ENCODE measurements around the gene PATJ.

Gene PATJ

DNA sequence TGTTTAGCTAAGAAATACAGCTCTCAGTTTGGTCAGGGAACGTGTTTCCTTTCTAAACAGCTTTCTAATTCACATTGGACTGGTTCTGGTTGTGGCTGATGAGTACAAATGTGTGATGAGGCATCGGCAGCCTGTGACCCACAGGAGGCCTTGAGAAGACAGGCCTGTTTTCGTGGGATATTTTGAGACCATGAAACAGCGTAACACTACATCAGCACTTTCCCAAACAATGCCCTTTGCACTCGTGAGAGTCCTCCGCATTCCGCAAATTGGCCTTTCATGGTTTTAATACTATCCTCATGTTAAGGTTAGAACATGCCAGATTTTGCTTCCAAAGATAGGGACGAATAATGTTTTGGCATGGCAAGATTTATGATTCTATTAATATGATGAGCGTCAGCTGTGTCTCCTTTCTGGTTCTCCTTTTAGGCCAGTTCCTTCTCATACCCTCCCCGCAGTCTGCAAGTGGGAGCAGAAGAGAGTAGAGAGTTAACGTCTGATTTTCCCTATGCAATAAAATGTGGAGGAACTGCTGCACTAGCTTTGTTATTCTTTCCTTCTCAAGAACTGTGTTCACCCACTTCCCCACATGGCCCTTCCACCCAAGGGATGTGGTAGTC lies 368.0 kb downstream of the PATJ start:
- Histone ChIP-seq H3K4me2 (ENCODE audit: insufficient read depth, low read length) (no peak overlapping the region), H3K4me1 (ENCODE audit: insufficient read depth, low read length) (no peaks in the 10 kb centered on the region), H3K36me3 (ENCODE audit: insufficient read depth, low read length) (no peaks in the 10 kb centered on the region), H4K20me1 (ENCODE audit: insufficient read depth, low read length) (no peaks in the 10 kb centered on the region), H3K9me3 (ENCODE audit: insufficient read depth, low read length, severe bottlenecking) (no peaks in the 10 kb centered on the region), H3K79me2 (ENCODE audit: insufficient read depth, low read length) (no peaks in the 10 kb centered on the region), H3K27me3 (ENCODE audit: insufficient read depth, low read length, poor library complexity) (no peaks in the 10 kb centered on the region), H3K9ac (ENCODE audit: low read depth, low read length) (no peak overlapping the region), H2AFZ (ENCODE audit: low read depth, low read length) (no peak overlapping the region), H3K4me3 (ENCODE audit: low read depth in 1 of 2, low read length in 2 of 2) (no peak overlapping the region), H3K27ac (ENCODE audit: low read length) (no peak overlapping the region)
- TF ChIP-seq, protein P1, sequence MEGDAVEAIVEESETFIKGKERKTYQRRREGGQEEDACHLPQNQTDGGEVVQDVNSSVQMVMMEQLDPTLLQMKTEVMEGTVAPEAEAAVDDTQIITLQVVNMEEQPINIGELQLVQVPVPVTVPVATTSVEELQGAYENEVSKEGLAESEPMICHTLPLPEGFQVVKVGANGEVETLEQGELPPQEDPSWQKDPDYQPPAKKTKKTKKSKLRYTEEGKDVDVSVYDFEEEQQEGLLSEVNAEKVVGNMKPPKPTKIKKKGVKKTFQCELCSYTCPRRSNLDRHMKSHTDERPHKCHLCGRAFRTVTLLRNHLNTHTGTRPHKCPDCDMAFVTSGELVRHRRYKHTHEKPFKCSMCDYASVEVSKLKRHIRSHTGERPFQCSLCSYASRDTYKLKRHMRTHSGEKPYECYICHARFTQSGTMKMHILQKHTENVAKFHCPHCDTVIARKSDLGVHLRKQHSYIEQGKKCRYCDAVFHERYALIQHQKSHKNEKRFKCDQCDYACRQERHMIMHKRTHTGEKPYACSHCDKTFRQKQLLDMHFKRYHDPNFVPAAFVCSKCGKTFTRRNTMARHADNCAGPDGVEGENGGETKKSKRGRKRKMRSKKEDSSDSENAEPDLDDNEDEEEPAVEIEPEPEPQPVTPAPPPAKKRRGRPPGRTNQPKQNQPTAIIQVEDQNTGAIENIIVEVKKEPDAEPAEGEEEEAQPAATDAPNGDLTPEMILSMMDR (IDR thresholded peaks at IDR 0.05; ENCODE audit: borderline replicate concordance, extremely low read depth, low read length, poor library complexity, severe bottlenecking): no peak
- TF ChIP-seq EZH2 (IDR thresholded peaks at IDR 0.05; ENCODE audit: borderline replicate concordance, low read depth, low read length, severe bottlenecking): no peak
- ATAC-seq (ENCODE audit: insufficient read depth, low read depth): no peak
- DNase-seq: no peak

DNA sequence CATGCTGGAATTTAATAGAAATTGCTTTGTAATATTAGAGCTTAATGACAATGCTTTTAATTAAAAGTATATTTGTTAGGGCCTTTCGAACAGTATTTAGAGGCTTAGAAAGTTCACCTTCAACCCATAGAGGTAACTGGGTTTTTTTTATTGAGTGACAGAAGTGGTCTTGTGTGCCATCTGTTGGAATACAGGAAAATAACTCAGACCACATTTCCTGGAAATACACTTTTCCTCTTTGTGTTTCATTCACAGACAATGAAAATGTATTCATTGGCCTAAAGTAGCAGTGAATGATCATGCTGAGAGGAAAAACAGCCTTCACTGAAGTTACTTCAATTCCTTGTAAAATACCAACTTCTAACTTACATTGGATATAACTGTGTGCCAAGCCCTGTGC lies 368.8 kb downstream of the PATJ start:
- Histone ChIP-seq H2AFZ (ENCODE audit: low read depth, low read length) (no peak overlapping the region), H3K9me3 (ENCODE audit: insufficient read depth, low read length, severe bottlenecking) (no peaks in the 10 kb centered on the region), H3K27ac (ENCODE audit: low read length) (no peak overlapping the region), H3K27me3 (ENCODE audit: insufficient read depth, low read length, poor library complexity) (no peaks in the 10 kb centered on the region), H3K79me2 (ENCODE audit: insufficient read depth, low read length) (no peaks in the 10 kb centered on the region), H4K20me1 (ENCODE audit: insufficient read depth, low read length) (no peaks in the 10 kb centered on the region), H3K9ac (ENCODE audit: low read depth, low read length) (no peak overlapping the region), H3K36me3 (ENCODE audit: insufficient read depth, low read length) (no peaks in the 10 kb centered on the region), H3K4me3 (ENCODE audit: low read depth in 1 of 2, low read length in 2 of 2) (no peak overlapping the region), H3K4me1 (ENCODE audit: insufficient read depth, low read length) (no peaks in the 10 kb centered on the region), H3K4me2 (ENCODE audit: insufficient read depth, low read length) (no peak overlapping the region)
- no peak for TF ChIP-seq EZH2 (IDR thresholded peaks at IDR 0.05; ENCODE audit: borderline replicate concordance, low read depth, low read length, severe bottlenecking)
- TF ChIP-seq, protein P1 (IDR thresholded peaks at IDR 0.05; ENCODE audit: borderline replicate concordance, extremely low read depth, low read length, poor library complexity, severe bottlenecking): no peak
- DNase-seq: no peak
- ATAC-seq (ENCODE audit: insufficient read depth, low read depth): no peak

DNA sequence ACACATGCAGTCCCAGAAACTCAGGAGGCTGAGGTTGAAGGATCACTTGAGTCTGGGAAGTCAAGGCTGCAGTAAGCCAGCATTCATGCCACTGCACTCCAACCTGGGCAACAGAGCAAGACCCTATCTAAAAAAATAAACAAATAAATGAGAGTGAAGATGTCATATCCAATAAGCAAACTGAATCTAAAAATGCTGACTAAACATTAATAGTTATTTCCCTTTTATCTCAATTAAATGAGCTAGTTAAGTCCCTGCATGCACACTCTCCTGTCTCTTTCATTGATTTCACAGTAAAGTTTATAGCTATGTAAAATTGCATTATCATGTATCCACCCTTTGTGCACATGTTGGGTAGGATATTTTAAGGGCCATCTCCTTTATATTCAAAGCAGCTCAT lies 371.2 kb downstream of the PATJ start:
- Histone ChIP-seq H2AFZ (ENCODE audit: low read depth, low read length) (no peak overlapping the region), H4K20me1 (ENCODE audit: insufficient read depth, low read length) (no peaks in the 10 kb centered on the region), H3K4me2 (ENCODE audit: insufficient read depth, low read length) (no peak overlapping the region), H3K79me2 (ENCODE audit: insufficient read depth, low read length) (no peaks in the 10 kb centered on the region), H3K27ac (ENCODE audit: low read length) (no peak overlapping the region), H3K4me3 (ENCODE audit: low read depth in 1 of 2, low read length in 2 of 2) (no peak overlapping the region), H3K4me1 (ENCODE audit: insufficient read depth, low read length) (no peaks in the 10 kb centered on the region), H3K36me3 (ENCODE audit: insufficient read depth, low read length) (no peaks in the 10 kb centered on the region), H3K9ac (ENCODE audit: low read depth, low read length) (no peak overlapping the region), H3K9me3 (ENCODE audit: insufficient read depth, low read length, severe bottlenecking) (no peaks in the 10 kb centered on the region), H3K27me3 (ENCODE audit: insufficient read depth, low read length, poor library complexity) (peaks cover 3% of the 10 kb centered on the region)
- ATAC-seq (ENCODE audit: insufficient read depth, low read depth) (no peak), DNase-seq (no peak)
- no peak for TF ChIP-seq EZH2 (IDR thresholded peaks at IDR 0.05; ENCODE audit: borderline replicate concordance, low read depth, low read length, severe bottlenecking)
- TF ChIP-seq, protein P1 (IDR thresholded peaks at IDR 0.05; ENCODE audit: borderline replicate concordance, extremely low read depth, low read length, poor library complexity, severe bottlenecking): no peak

All from DND-41 (cell line).